ENCODE measurements around the gene CDR2. TPM values are rescaled to one million over a fixed set of nuclear protein-coding genes. Genes with fewer than 3 reads are reported as not detected.

CDR2 gene
- total and polyA plus RNA-seq, 9 of the 15 experiments (the other 6 are each of a cell fraction or from before 2014, with no cell fraction given), result 4.6 to 30.3 (median 19.9) TPM

GRCh38 chr16:22297871-22298733, 76.3 kb downstream of the CDR2 start (continued):
- TF ChIP-seq PBX2 (CRISPR knock-in tag; IDR thresholded peaks at IDR 0.05; ENCODE audit: low read depth), result no peak
- TF ChIP-seq PBX2 (tag; conservative IDR thresholded peaks at IDR 0.05; ENCODE audit: low read depth), result no peak
- no peak for TF ChIP-seq TSHZ1 (CRISPR knock-in tag; IDR thresholded peaks at IDR 0.05)
- no peak for TF ChIP-seq RUNX1 (IDR thresholded peaks at IDR 0.05; ENCODE audit: low read depth)
- 0 out of 2 replicates have a peak, but pooled peaks have one; percentile 58 for TF ChIP-seq ZNF551 (CRISPR knock-in tag; IDR thresholded peaks at IDR 0.05)
- no peak for TF ChIP-seq MCM2 (IDR thresholded peaks at IDR 0.05; ENCODE audit: low read depth)
- peak; percentile 52 for TF ChIP-seq NBN (IDR thresholded peaks at IDR 0.05; ENCODE audit: low read depth)
- no peak for TF ChIP-seq TRIM25 (IDR thresholded peaks at IDR 0.05; ENCODE audit: borderline replicate concordance)
- TF ChIP-seq MYBL2 (IDR thresholded peaks at IDR 0.05; ENCODE audit: low read depth), result no peak
- TF ChIP-seq MYBL2 (CRISPR knock-in tag; IDR thresholded peaks at IDR 0.05; ENCODE audit: borderline replicate concordance), result no peak
- peak; percentile 90 for TF ChIP-seq POLR3A (IDR thresholded peaks at IDR 0.05; ENCODE audit: borderline replicate concordance, extremely low read depth, insufficient read depth, insufficient read length)
- TF ChIP-seq ZMIZ1 (IDR thresholded peaks at IDR 0.05; ENCODE audit: low read depth in 2 of 2, low read length in 2 of 2), result no peak
